WTC11 (cell line): ENCODE measurements around the gene HDAC8.

Source experiments
- FOXK1 ChIP-seq: sonication (generic); formaldehyde crosslinking; IDR thresholded peaks from 2 replicates; pipeline ENCODE4 v1.8.0; 2022; ENCODE audit warnings: mild to moderate bottlenecking, moderate library complexity, missing genetic modification reagents
- NR3C1 ChIP-seq: sonication (generic); formaldehyde crosslinking; conservative IDR thresholded peaks from 2 replicates; pipeline ENCODE4 v1.8.1; 2023; ENCODE audit warnings: low read depth, mild to moderate bottlenecking, missing genetic modification reagents
- TF ChIP-seq, protein P1 (sequence below): sonication (generic); formaldehyde crosslinking; IDR thresholded peaks from 2 replicates; pipeline ENCODE4 v1.8.1; 2023; ENCODE audit warnings: mild to moderate bottlenecking, missing genetic modification reagents, moderate library complexity
- TF ChIP-seq, protein P2 (sequence below): fragments of 200-600 bp; IDR thresholded peaks from 2 replicates; pipeline ENCODE4 v1.8.0; 2022; ENCODE audit warnings: antibody characterized with exemption
- TF ChIP-seq, protein P3 (sequence below): sonication (generic); formaldehyde crosslinking; IDR thresholded peaks from 2 replicates; pipeline ENCODE4 v1.8.1; 2022; ENCODE audit warnings: missing genetic modification reagents, borderline replicate concordance
- TF ChIP-seq, protein P4 (sequence below): sonication (generic); formaldehyde crosslinking; IDR thresholded peaks from 2 replicates; pipeline ENCODE4 v1.8.0; 2022; ENCODE audit warnings: mild to moderate bottlenecking, missing genetic modification reagents

DNA sequence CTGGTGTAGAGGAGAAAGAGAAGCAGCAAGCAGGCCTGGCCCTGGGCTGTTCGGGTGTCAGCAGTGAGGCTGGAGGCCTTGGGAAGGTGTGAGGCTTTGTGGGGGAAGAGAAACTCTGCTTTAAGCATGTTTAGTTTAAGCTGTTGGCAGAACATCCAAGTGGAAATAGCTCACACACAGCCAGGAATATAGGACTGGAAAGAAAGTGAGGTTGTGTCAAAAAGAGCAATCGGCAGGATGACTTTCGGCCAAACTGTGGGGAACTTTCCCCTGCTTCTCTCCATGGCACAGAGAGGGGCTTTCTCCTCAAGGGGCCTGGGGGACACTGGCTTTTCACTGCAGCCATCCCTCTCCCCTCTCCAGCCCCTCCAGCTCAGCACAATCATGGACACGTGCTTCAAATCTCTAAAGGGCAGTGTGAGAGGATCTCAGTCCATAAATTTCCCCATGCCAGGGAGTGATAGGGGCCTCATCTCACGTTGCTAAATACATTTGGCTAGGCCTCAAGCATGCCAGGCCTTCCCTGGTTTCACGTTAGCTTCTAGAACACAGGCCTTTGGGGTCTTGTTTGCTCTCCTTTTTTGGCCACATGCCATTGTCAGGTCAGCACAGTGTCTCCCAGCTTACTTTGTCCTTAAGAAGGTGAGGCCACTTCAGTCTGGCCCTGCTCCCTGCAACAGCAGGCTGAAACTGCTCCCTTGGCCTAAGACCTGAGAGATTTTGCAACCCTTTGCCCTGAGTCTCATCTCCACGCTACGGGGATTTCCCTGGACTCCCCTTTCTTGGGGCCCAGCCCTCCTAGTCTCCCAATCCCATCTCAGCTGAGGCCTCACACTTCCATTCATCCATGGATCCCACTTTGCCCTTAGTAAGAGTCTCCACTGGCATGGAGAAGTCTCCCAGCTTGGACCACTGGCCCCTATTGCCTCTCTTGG, 258.7 kb downstream of the HDAC8 start:
- TF ChIP-seq, protein P1, sequence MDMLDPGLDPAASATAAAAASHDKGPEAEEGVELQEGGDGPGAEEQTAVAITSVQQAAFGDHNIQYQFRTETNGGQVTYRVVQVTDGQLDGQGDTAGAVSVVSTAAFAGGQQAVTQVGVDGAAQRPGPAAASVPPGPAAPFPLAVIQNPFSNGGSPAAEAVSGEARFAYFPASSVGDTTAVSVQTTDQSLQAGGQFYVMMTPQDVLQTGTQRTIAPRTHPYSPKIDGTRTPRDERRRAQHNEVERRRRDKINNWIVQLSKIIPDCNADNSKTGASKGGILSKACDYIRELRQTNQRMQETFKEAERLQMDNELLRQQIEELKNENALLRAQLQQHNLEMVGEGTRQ (CRISPR knock-in tag): no peak
- TF ChIP-seq, protein P2, sequence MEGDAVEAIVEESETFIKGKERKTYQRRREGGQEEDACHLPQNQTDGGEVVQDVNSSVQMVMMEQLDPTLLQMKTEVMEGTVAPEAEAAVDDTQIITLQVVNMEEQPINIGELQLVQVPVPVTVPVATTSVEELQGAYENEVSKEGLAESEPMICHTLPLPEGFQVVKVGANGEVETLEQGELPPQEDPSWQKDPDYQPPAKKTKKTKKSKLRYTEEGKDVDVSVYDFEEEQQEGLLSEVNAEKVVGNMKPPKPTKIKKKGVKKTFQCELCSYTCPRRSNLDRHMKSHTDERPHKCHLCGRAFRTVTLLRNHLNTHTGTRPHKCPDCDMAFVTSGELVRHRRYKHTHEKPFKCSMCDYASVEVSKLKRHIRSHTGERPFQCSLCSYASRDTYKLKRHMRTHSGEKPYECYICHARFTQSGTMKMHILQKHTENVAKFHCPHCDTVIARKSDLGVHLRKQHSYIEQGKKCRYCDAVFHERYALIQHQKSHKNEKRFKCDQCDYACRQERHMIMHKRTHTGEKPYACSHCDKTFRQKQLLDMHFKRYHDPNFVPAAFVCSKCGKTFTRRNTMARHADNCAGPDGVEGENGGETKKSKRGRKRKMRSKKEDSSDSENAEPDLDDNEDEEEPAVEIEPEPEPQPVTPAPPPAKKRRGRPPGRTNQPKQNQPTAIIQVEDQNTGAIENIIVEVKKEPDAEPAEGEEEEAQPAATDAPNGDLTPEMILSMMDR: no peak
- TF ChIP-seq NR3C1 (CRISPR knock-in tag): no peak
- TF ChIP-seq, protein P3, sequence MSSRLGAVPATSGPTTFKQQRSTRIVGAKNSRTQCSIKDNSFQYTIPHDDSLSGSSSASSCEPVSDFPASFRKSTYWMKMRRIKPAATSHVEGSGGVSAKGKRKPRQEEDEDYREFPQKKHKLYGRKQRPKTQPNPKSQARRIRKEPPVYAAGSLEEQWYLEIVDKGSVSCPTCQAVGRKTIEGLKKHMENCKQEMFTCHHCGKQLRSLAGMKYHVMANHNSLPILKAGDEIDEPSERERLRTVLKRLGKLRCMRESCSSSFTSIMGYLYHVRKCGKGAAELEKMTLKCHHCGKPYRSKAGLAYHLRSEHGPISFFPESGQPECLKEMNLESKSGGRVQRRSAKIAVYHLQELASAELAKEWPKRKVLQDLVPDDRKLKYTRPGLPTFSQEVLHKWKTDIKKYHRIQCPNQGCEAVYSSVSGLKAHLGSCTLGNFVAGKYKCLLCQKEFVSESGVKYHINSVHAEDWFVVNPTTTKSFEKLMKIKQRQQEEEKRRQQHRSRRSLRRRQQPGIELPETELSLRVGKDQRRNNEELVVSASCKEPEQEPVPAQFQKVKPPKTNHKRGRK (CRISPR knock-in tag): no peak
- TF ChIP-seq, protein P4, sequence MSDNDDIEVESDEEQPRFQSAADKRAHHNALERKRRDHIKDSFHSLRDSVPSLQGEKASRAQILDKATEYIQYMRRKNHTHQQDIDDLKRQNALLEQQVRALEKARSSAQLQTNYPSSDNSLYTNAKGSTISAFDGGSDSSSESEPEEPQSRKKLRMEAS (CRISPR knock-in tag): no peak
- no peak for TF ChIP-seq FOXK1 (CRISPR knock-in tag)
